ENCODE measurements around the gene LRMDA.

Gene LRMDA

GRCh38 chr10:75436896-75437295, 5.5 kb downstream of the LRMDA start:
- in situ Hi-C loops (cut with HindIII; ENCODE audit: low pct_ligation_motif_present, low pct_unique_long_range_greater_than_20kb, low sequenced_read_pairs): no loop called here
- no peak for DNase-seq

GRCh38 chr10:75437693-75438092, 6.3 kb downstream of the LRMDA start:
- in situ Hi-C loops (cut with HindIII; ENCODE audit: low pct_ligation_motif_present, low pct_unique_long_range_greater_than_20kb, low sequenced_read_pairs): no loop called here
- DNase-seq: no peak

GRCh38 chr10:75438275-75438674, 6.9 kb downstream of the LRMDA start:
- in situ Hi-C loops (cut with HindIII; ENCODE audit: low pct_ligation_motif_present, low pct_unique_long_range_greater_than_20kb, low sequenced_read_pairs): no loop called here

GRCh38 chr10:75439811-75440210, 8.4 kb downstream of the LRMDA start:
- DNase-seq: no peak
- in situ Hi-C loops (cut with HindIII; ENCODE audit: low pct_ligation_motif_present, low pct_unique_long_range_greater_than_20kb, low sequenced_read_pairs): no loop called here

More at GRCh38 chr10:75438275-75438674, 6.9 kb downstream of the LRMDA start:
- DNase-seq: no peak

GRCh38 chr10:75440271-75440793, 8.9 kb downstream of the LRMDA start:
- in situ Hi-C loops (cut with HindIII; ENCODE audit: low pct_ligation_motif_present, low pct_unique_long_range_greater_than_20kb, low sequenced_read_pairs): no loop called here
- no peak for DNase-seq

GRCh38 chr10:75441196-75441595, 9.8 kb downstream of the LRMDA start:
- DNase-seq: no peak
- in situ Hi-C loops (cut with HindIII; ENCODE audit: low pct_ligation_motif_present, low pct_unique_long_range_greater_than_20kb, low sequenced_read_pairs): no loop called here

- in situ Hi-C loops (cut with HindIII; ENCODE audit: low pct_ligation_motif_present, low pct_unique_long_range_greater_than_20kb, low sequenced_read_pairs): no loop called here
- no peak for DNase-seq
These were observed 10.3 kb downstream of the LRMDA start for GRCh38 chr10:75441682-75442081.

- in situ Hi-C loops (cut with HindIII; ENCODE audit: low pct_ligation_motif_present, low pct_unique_long_range_greater_than_20kb, low sequenced_read_pairs): no loop called here
These were observed 11.9 kb downstream of the LRMDA start for GRCh38 chr10:75443362-75443761.

GRCh38 chr10:75444781-75445386, 13.5 kb downstream of the LRMDA start:
- no peak for DNase-seq
- in situ Hi-C loops (cut with HindIII; ENCODE audit: low pct_ligation_motif_present, low pct_unique_long_range_greater_than_20kb, low sequenced_read_pairs): no loop called here

More at GRCh38 chr10:75443362-75443761, 11.9 kb downstream of the LRMDA start:
- DNase-seq: no peak

GRCh38 chr10:75446508-75446907, 15.1 kb downstream of the LRMDA start:
- in situ Hi-C loops (cut with HindIII; ENCODE audit: low pct_ligation_motif_present, low pct_unique_long_range_greater_than_20kb, low sequenced_read_pairs): no loop called here
- no peak for DNase-seq

GRCh38 chr10:75448166-75448565, 16.7 kb downstream of the LRMDA start:
- in situ Hi-C loops (cut with HindIII; ENCODE audit: low pct_ligation_motif_present, low pct_unique_long_range_greater_than_20kb, low sequenced_read_pairs): no loop called here
- DNase-seq: no peak

- DNase-seq: no peak
These were observed 18.1 kb downstream of the LRMDA start for GRCh38 chr10:75449382-75450074.

GRCh38 chr10:75450075-75450445, 18.6 kb downstream of the LRMDA start:
- in situ Hi-C loops (cut with HindIII; ENCODE audit: low pct_ligation_motif_present, low pct_unique_long_range_greater_than_20kb, low sequenced_read_pairs): no loop called here
- DNase-seq: no peak

More at GRCh38 chr10:75449382-75450074, 18.1 kb downstream of the LRMDA start:
- in situ Hi-C loops (cut with HindIII; ENCODE audit: low pct_ligation_motif_present, low pct_unique_long_range_greater_than_20kb, low sequenced_read_pairs): no loop called here

- no peak for DNase-seq
- in situ Hi-C loops (cut with HindIII; ENCODE audit: low pct_ligation_motif_present, low pct_unique_long_range_greater_than_20kb, low sequenced_read_pairs): no loop called here
These were observed 19.5 kb downstream of the LRMDA start for GRCh38 chr10:75450644-75451640.

- in situ Hi-C loops (cut with HindIII; ENCODE audit: low pct_ligation_motif_present, low pct_unique_long_range_greater_than_20kb, low sequenced_read_pairs): no loop called here
These were observed 20.4 kb downstream of the LRMDA start for GRCh38 chr10:75451831-75452230.

GRCh38 chr10:75452997-75453396, 21.6 kb downstream of the LRMDA start:
- in situ Hi-C loops (cut with HindIII; ENCODE audit: low pct_ligation_motif_present, low pct_unique_long_range_greater_than_20kb, low sequenced_read_pairs): no loop called here
- no peak for DNase-seq

More at GRCh38 chr10:75451831-75452230, 20.4 kb downstream of the LRMDA start:
- DNase-seq: no peak

GRCh38 chr10:75456122-75456521, 24.7 kb downstream of the LRMDA start:
- DNase-seq: no peak
- in situ Hi-C loops (cut with HindIII; ENCODE audit: low pct_ligation_motif_present, low pct_unique_long_range_greater_than_20kb, low sequenced_read_pairs): no loop called here

- no peak for DNase-seq
- in situ Hi-C loops (cut with HindIII; ENCODE audit: low pct_ligation_motif_present, low pct_unique_long_range_greater_than_20kb, low sequenced_read_pairs): no loop called here
These were observed 28.6 kb downstream of the LRMDA start for GRCh38 chr10:75460059-75460458.

All from ACHN (cell line).